Measurements from ENCODE around the gene CA9. TPM values are rescaled to one million over a fixed set of nuclear protein-coding genes. Genes with fewer than 3 reads are reported as not detected.

The CA9 gene
- total RNA-seq, 1 donor from 2014 or later, result 0.09 TPM

DNA sequence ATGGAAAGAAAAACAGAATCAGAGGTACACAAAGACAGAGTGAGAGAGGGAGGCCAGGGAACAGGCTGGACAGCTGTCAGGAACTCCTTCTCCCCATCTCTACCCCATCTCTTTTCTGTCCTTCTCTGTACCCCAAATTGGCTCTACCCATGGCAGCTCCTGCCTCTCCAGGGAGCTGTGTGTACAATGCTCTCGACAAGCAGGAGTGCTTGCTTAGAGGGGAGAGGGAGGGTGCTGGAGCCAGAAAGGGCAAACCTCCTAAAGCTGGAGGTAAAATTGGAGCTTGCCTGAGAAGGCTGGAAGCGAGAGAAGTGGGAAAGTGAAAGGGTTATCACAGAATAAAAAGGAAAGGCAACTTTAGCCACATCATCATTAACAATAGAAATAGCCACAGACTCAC, 9.6 kb downstream of the CA9 start:
- Histone ChIP-seq H3K27me3 (no peaks in the 10 kb centered on the region), H3K79me2 (ENCODE audit: low read depth) (peaks cover 5% of the 10 kb centered on the region), H3K4me1 (peaks cover 3% of the 10 kb centered on the region), H3K4me2 (no peak overlapping the region), H3K36me3 (no peaks in the 10 kb centered on the region), H3K4me3 (no peak overlapping the region), H2AFZ (replicated peaks) (no peak overlapping the region), H3F3A (ENCODE audit: low read depth) (peaks cover 16% of the 10 kb centered on the region), H3K9me3 (ENCODE audit: low read depth) (no peaks in the 10 kb centered on the region), H3K27ac (no peak overlapping the region), H3K9ac (no peak overlapping the region), H4K20me1 (ENCODE audit: low read depth) (no peaks in the 10 kb centered on the region)
- TF ChIP-seq EZH2phosphoT487 (IDR thresholded peaks at IDR 0.05), result no peak
- no peak for TF ChIP-seq EZH2 (IDR thresholded peaks at IDR 0.05)
- TF ChIP-seq, protein P1, sequence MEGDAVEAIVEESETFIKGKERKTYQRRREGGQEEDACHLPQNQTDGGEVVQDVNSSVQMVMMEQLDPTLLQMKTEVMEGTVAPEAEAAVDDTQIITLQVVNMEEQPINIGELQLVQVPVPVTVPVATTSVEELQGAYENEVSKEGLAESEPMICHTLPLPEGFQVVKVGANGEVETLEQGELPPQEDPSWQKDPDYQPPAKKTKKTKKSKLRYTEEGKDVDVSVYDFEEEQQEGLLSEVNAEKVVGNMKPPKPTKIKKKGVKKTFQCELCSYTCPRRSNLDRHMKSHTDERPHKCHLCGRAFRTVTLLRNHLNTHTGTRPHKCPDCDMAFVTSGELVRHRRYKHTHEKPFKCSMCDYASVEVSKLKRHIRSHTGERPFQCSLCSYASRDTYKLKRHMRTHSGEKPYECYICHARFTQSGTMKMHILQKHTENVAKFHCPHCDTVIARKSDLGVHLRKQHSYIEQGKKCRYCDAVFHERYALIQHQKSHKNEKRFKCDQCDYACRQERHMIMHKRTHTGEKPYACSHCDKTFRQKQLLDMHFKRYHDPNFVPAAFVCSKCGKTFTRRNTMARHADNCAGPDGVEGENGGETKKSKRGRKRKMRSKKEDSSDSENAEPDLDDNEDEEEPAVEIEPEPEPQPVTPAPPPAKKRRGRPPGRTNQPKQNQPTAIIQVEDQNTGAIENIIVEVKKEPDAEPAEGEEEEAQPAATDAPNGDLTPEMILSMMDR (IDR thresholded peaks at IDR 0.05), result no peak
- Mint-ChIP-seq H3K4me1 (peaks cover 23% of the 10 kb centered on the region), H3K27me3 (ENCODE audit: insufficient read depth, low read depth) (peaks cover 4% of the 10 kb centered on the region), H3K36me3 (peaks cover 24% of the 10 kb centered on the region), H3K4me3 (no peak overlapping the region), H3K9me3 (peaks cover 2% of the 10 kb centered on the region), H3K27ac (peak overlapping the region; percentile 61)
- no peak for DNase-seq (ENCODE audit: low spot score)

GRCh38 chr9:35684921-35685320, 11.2 kb downstream of the CA9 start:
- H3K79me2 ChIP-seq (ENCODE audit: low read depth), result peaks cover 19% of the 10 kb centered on the region
- peaks cover 9% of the 10 kb centered on the region for H3K4me1 ChIP-seq
- no peak overlapping the region for H3K27ac ChIP-seq
- TF ChIP-seq EZH2 (IDR thresholded peaks at IDR 0.05), result no peak
- TF ChIP-seq, protein P1 (IDR thresholded peaks at IDR 0.05), result no peak
- no peak for TF ChIP-seq EZH2phosphoT487 (IDR thresholded peaks at IDR 0.05)
- Mint-ChIP-seq H3K27me3 (ENCODE audit: insufficient read depth, low read depth) (peaks cover 9% of the 10 kb centered on the region), H3K4me1 (peaks cover 33% of the 10 kb centered on the region), H3K36me3 (peaks cover 24% of the 10 kb centered on the region), H3K9me3 (peaks cover 2% of the 10 kb centered on the region), H3K4me3 (no peak overlapping the region), H3K27ac (no peak overlapping the region)
- H3K9ac ChIP-seq, result no peak overlapping the region
- H3K4me3 ChIP-seq, result no peak overlapping the region
- no peaks in the 10 kb centered on the region for H3K36me3 ChIP-seq
- H3F3A ChIP-seq (ENCODE audit: low read depth), result peaks cover 15% of the 10 kb centered on the region
- no peak overlapping the region for H2AFZ ChIP-seq (replicated peaks)
- H4K20me1 ChIP-seq (ENCODE audit: low read depth), result no peaks in the 10 kb centered on the region
- no peak overlapping the region for H3K4me2 ChIP-seq
- no peak for DNase-seq (ENCODE audit: low spot score)
- no peaks in the 10 kb centered on the region for H3K27me3 ChIP-seq
- H3K9me3 ChIP-seq (ENCODE audit: low read depth), result no peaks in the 10 kb centered on the region

DNA sequence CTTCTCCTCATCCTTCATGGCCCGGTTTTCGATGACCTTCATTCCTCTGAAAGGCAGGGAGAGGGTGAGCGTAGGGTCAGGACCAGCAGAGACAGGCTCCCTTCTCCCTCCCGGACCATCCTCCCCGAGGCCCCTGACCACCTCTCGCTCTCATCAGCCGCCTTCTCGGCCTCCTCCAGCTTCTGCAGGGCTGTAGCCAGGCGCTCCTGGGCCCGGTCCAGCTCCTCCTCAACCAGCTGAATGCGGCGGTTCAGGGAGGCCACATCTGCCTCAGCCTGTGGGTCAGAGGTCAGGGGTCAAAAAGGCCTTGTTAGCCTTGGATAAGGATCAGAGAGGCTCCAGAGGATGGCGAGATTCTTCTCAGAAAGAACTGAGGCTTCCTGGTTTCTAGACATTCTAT, 11.8 kb downstream of the CA9 start:
- DNase-seq (ENCODE audit: low spot score), result no peak
- TF ChIP-seq EZH2phosphoT487 (IDR thresholded peaks at IDR 0.05) (no peak), EZH2 (IDR thresholded peaks at IDR 0.05) (no peak)
- TF ChIP-seq, protein P1 (IDR thresholded peaks at IDR 0.05), result no peak
- no peaks in the 10 kb centered on the region for H4K20me1 ChIP-seq (ENCODE audit: low read depth)
- H3K27ac ChIP-seq, result no peak overlapping the region
- H3K4me3 ChIP-seq, result no peak overlapping the region
- no peaks in the 10 kb centered on the region for H3K36me3 ChIP-seq
- H3K4me2 ChIP-seq, result no peak overlapping the region
- H3K36me3 Mint-ChIP-seq, result peaks cover 24% of the 10 kb centered on the region
- H3K9me3 ChIP-seq (ENCODE audit: low read depth), result no peaks in the 10 kb centered on the region
- no peak overlapping the region for H3K27ac Mint-ChIP-seq
- H3K4me3 Mint-ChIP-seq, result no peak overlapping the region
- H3K27me3 ChIP-seq, result no peaks in the 10 kb centered on the region
- no peak overlapping the region for H2AFZ ChIP-seq (replicated peaks)
- peaks cover 33% of the 10 kb centered on the region for H3K4me1 Mint-ChIP-seq
- H3K9ac ChIP-seq, result no peak overlapping the region
- H3F3A ChIP-seq (ENCODE audit: low read depth), result peaks cover 9% of the 10 kb centered on the region
- peaks cover 9% of the 10 kb centered on the region for H3K27me3 Mint-ChIP-seq (ENCODE audit: insufficient read depth, low read depth)
- peaks cover 7% of the 10 kb centered on the region for H3K4me1 ChIP-seq
- H3K79me2 ChIP-seq (ENCODE audit: low read depth), result peaks cover 19% of the 10 kb centered on the region
- peaks cover 2% of the 10 kb centered on the region for H3K9me3 Mint-ChIP-seq

Data from neural progenitor cell (in vitro differentiated cells).